Sigmoid colon (tissue), 4 donors: ENCODE results near the gene DUSP11.
A peak's percentile ranks its signal among the peaks of the same experiment; 100 is the strongest.

Source experiments
- CTCF ChIP-seq, 4 experiments: fragments of 450-650 bp in 3 of 4; fragments of 200-600 bp in 1 of 4; IDR thresholded peaks; one replicate each; pipeline ENCODE4 v1.5.1; 2016 to 2019; ENCODE audit warnings: antibody characterized with exemption in 4 of 4, mild to moderate bottlenecking in 3 of 4, moderate library complexity in 2 of 4
- EP300 ChIP-seq, 4 donors: sonication (generic); formaldehyde crosslinking; IDR thresholded peaks; one replicate each; pipeline ENCODE4 v1.6.1; 2017; ENCODE audit warnings: antibody characterized with exemption in 4 of 4
- POLR2A ChIP-seq, 2 donors: fragments of 450-650 bp; IDR thresholded peaks; one replicate each; pipeline ENCODE4 v1.6.1; 2016; ENCODE audit warnings: antibody characterized with exemption in 2 of 2, mild to moderate bottlenecking in 2 of 2, moderate library complexity in 2 of 2

GRCh38 chr2:73823916-73824523 lies 44.1 kb upstream of the DUSP11 start:
- TF ChIP-seq CTCF (IDR thresholded peaks at IDR 0.05) (peak; percentile 57 to 83 (median 73)), EP300 (IDR thresholded peaks at IDR 0.05) (no peak), POLR2A (IDR thresholded peaks at IDR 0.05) (no peak)
